ENCODE measurements around the gene MLKL. TPM values are rescaled to one million over a fixed set of nuclear protein-coding genes. Genes with fewer than 3 reads are reported as not detected.

Gene MLKL
- 3.5 TPM for polyA plus RNA-seq (ENCODE audit: insufficient read length)
- long read RNA-seq, donor 1: 0 reads
- long read RNA-seq, donor 2: 0 reads
- long read RNA-seq, donor 3: 0 reads
- long read RNA-seq, donor 4: 0 reads
- long read RNA-seq, donor 5: 0 reads
- long read RNA-seq, donor 6: 0 reads
- long read RNA-seq, donor 7: 0 reads
- long read RNA-seq, donor 8: 0 reads

GRCh38 chr16:74700438-74701225 is at the start of gene MLKL:
TSS of gene MLKL (minus strand) at chr16:74700862. CDS start at chr16:74695757, 5,105 bp downstream.
- peak; percentile 28 for DNase-seq

GRCh38 chr16:74749291-74750055 is 48.8 kb upstream of the MLKL start:
- DNase-seq: no peak

- no peak for DNase-seq
Observed at GRCh38 chr16:74748616-74749026, 48.0 kb upstream of the MLKL start.

GRCh38 chr16:74747716-74748615 is 47.3 kb upstream of the MLKL start:
- DNase-seq: no peak

GRCh38 chr16:74745926-74746325 is 45.3 kb upstream of the MLKL start:
- no peak for DNase-seq

GRCh38 chr16:74745109-74745615 is 44.5 kb upstream of the MLKL start:
- no peak for DNase-seq

- DNase-seq: no peak
Observed at GRCh38 chr16:74744566-74744965, 43.9 kb upstream of the MLKL start.

- no peak for DNase-seq
Observed at GRCh38 chr16:74743668-74744299, 43.1 kb upstream of the MLKL start.

GRCh38 chr16:74743045-74743667 is 42.5 kb upstream of the MLKL start:
- DNase-seq: no peak

GRCh38 chr16:74742051-74742481 is 41.4 kb upstream of the MLKL start:
- DNase-seq: no peak

- DNase-seq: no peak
Observed at GRCh38 chr16:74740795-74741304, 40.2 kb upstream of the MLKL start.

- no peak for DNase-seq
Observed at GRCh38 chr16:74739275-74739674, 38.6 kb upstream of the MLKL start.

- no peak for DNase-seq
Observed at GRCh38 chr16:74738816-74739215, 38.2 kb upstream of the MLKL start.

GRCh38 chr16:74738113-74738541 is 37.5 kb upstream of the MLKL start:
- DNase-seq: no peak

GRCh38 chr16:74737521-74737920 is 36.9 kb upstream of the MLKL start:
- no peak for DNase-seq

- no peak for DNase-seq
Observed at GRCh38 chr16:74736531-74737157, 36.0 kb upstream of the MLKL start.

- DNase-seq: no peak
Observed at GRCh38 chr16:74735554-74735953, 34.9 kb upstream of the MLKL start.

- DNase-seq: no peak
Observed at GRCh38 chr16:74735162-74735452, 34.4 kb upstream of the MLKL start.

- DNase-seq: no peak
Observed at GRCh38 chr16:74734361-74735161, 33.9 kb upstream of the MLKL start.

All from left kidney (tissue), 8 donors.